ENCODE results near the gene RCOR3.
"Not testable (repeated sequence)": the region's sequence is repeated elsewhere in the genome, so short reads cannot be mapped to it uniquely, and the experiment has no call there.

Gene RCOR3

GRCh38 chr1:211258756-211259637 is at the start of gene RCOR3:
Gene RCOR3, plus strand, starts transcription at chr1:211259366. Its CDS starts 195 bp downstream, at chr1:211259561.
- peak; percentile 97 for DNase-seq

GRCh38 chr1:211210052-211210451 is 49.1 kb upstream of the RCOR3 start:
- DNase-seq, result no peak

- no peak for DNase-seq
Observed at GRCh38 chr1:211210965-211211364, 48.2 kb upstream of the RCOR3 start.

- no peak for DNase-seq
Observed at GRCh38 chr1:211213702-211214101, 45.5 kb upstream of the RCOR3 start.

- no peak for DNase-seq
Observed at GRCh38 chr1:211215577-211215976, 43.6 kb upstream of the RCOR3 start.

- no peak for DNase-seq
Observed at GRCh38 chr1:211217392-211217791, 41.8 kb upstream of the RCOR3 start.

GRCh38 chr1:211222469-211223234 is 36.5 kb upstream of the RCOR3 start:
- DNase-seq, result not testable (repeated sequence)

- DNase-seq, result not testable (repeated sequence)
Observed at GRCh38 chr1:211228573-211229364, 30.4 kb upstream of the RCOR3 start.

- no peak for DNase-seq
Observed at GRCh38 chr1:211229365-211229759, 29.8 kb upstream of the RCOR3 start.

GRCh38 chr1:211231873-211232272 is 27.3 kb upstream of the RCOR3 start:
- no peak for DNase-seq

GRCh38 chr1:211236633-211237320 is 22.4 kb upstream of the RCOR3 start:
- DNase-seq, result no peak

- DNase-seq, result no peak
Observed at GRCh38 chr1:211237579-211237978, 21.6 kb upstream of the RCOR3 start.

GRCh38 chr1:211240567-211240966 is 18.6 kb upstream of the RCOR3 start:
- DNase-seq, result not testable (repeated sequence)

- no peak for DNase-seq
Observed at GRCh38 chr1:211241071-211241470, 18.1 kb upstream of the RCOR3 start.

- not testable (repeated sequence) for DNase-seq
Observed at GRCh38 chr1:211243639-211244038, 15.5 kb upstream of the RCOR3 start.

GRCh38 chr1:211246583-211246982 is 12.6 kb upstream of the RCOR3 start:
- DNase-seq, result not testable (repeated sequence)

- peak; percentile 4 for DNase-seq
Observed at GRCh38 chr1:211247921-211248320, 11.2 kb upstream of the RCOR3 start.

GRCh38 chr1:211249611-211250010 is 9.6 kb upstream of the RCOR3 start:
- not testable (repeated sequence) for DNase-seq

- no peak for DNase-seq
Observed at GRCh38 chr1:211257826-211258225, 1.3 kb upstream of the RCOR3 start.

- DNase-seq, result peak; percentile 89
Observed at GRCh38 chr1:211258310-211258755, 833 bp upstream of the RCOR3 start.

- DNase-seq, result no peak
Observed at GRCh38 chr1:211259638-211260126, 516 bp downstream of the RCOR3 start.
